Ovary (tissue), 9 donors: ENCODE data around the gene ABCA13. TPM values are rescaled to one million over a fixed set of nuclear protein-coding genes. Genes with fewer than 3 reads are reported as not detected.

Experiments
- DNase-seq, 5 donors: peaks; one replicate each; pipeline ENCODE4 v3.0.0-alpha.2; 2019 to 2020
- H3K27ac ChIP-seq, 2 donors: fragments of 200-600 bp; one replicate each; pipeline versions ENCODE4 v1.5.1 to v1.8.0; 2019 to 2022
- H3K27me3 ChIP-seq: fragments of 200-600 bp; one replicate; pipeline ENCODE4 v1.8.0; 2022
- H3K36me3 ChIP-seq: fragments of 200-600 bp; sonication (generic); one replicate; pipeline ENCODE4 v1.5.1; 2019
- H3K4me1 ChIP-seq: one replicate; pipeline ENCODE4 v1.8.1; 2013; ENCODE audit warnings: mild to moderate bottlenecking, moderate library complexity; ENCODE audit not compliant: insufficient read depth
- H3K4me3 ChIP-seq: fragments of 200-600 bp; sonication (generic); one replicate; pipeline ENCODE4 v1.5.1; 2017
- H3K9me3 ChIP-seq, 2 donors: fragments of 200-600 bp in 1 of 2; sonication (generic) in 1 of 2; one replicate each; pipeline versions ENCODE4 v1.5.1 to v1.8.1; 2013 to 2019; ENCODE audit warnings: mild to moderate bottlenecking in 1 of 2, moderate library complexity in 1 of 2
- EP300 ChIP-seq: sonication (generic); formaldehyde crosslinking; IDR thresholded peaks from one replicate; pipeline ENCODE4 v1.6.1; 2017; ENCODE audit warnings: antibody characterized with exemption
- POLR2A ChIP-seq: fragments of 450-650 bp; IDR thresholded peaks from one replicate; pipeline ENCODE4 v1.6.1; 2017; ENCODE audit warnings: antibody characterized with exemption, mild to moderate bottlenecking, moderate library complexity
- WGBS, 3 donors: extraction: QIAGEN DNeasy Blood & Tissue Kit in 1 of 3; methylation state at CpG; one replicate each; pipeline versions ENCODE4 v1.1.5 to v1.1.7; 2013 to 2017; 5-methylcytosine and 5-hydroxymethylcytosine counted together
- intact Hi-C, 4 donors: fragments of 100-400 bp; cut with DNase I; formaldehyde crosslinking; loops; one replicate each; pipeline versions ENCODE4 v1.11.0 to v1.15.1; 2022 to 2023
- polyA plus RNA-seq, 2 donors: library from polyadenylated mRNA; stranded (reverse); fragments of 200-250 nt in 1 of 2; fragments of 350-450 nt in 1 of 2; fragmentation: Illumina TruSeq in 1 of 2; extraction: RNeasy Lipid Tissue Mini Kit (QIAGEN cat#74804) in 1 of 2; gene quantifications; one replicate each; pipeline ENCODE4 v1.2.3, GENCODE V29; 2013 to 2014
- total RNA-seq, 7 donors: library from RNA; depleted of rRNA in 2 of 7; stranded (reverse); fragments of >200 nt in 2 of 7; fragmentation: NEBNext Ultra II Directional in 3 of 7; extraction: Animal tissue kit (Norgen Biotek cat#: 25700) in 3 of 7; gene quantifications; one replicate each; pipeline versions ENCODE4 v1.1.0 to v1.2.4, GENCODE V29; 2016 to 2023
- TF ChIP-seq, protein P1 (sequence below), 3 donors: fragments of 450-650 bp in 2 of 3; fragments of 200-600 bp in 1 of 3; IDR thresholded peaks; one replicate each; pipeline versions ENCODE4 v1.5.1 to v1.8.0; 2016 to 2022; ENCODE audit warnings: antibody characterized with exemption in 3 of 3, mild to moderate bottlenecking in 1 of 3
- donor health status: DM: no; HTN: no; CAD: no; lungs with moderate emphysema.
- donor health status: DM: no; HTN: no; CAD: no.
- donor health status: Bipolar disorder and iron deficiency.
- donor health status: DM: yes; HTN: yes; CAD: no.
- donor health status: DM: no; HTN: no; CAD: no.
- donor health status: DM: yes; HTN: yes; CAD: no.

ABCA13 gene
- total and polyA plus RNA-seq, 9 donors, result 0.02 to 4.1 (median 0.20) TPM

DNA sequence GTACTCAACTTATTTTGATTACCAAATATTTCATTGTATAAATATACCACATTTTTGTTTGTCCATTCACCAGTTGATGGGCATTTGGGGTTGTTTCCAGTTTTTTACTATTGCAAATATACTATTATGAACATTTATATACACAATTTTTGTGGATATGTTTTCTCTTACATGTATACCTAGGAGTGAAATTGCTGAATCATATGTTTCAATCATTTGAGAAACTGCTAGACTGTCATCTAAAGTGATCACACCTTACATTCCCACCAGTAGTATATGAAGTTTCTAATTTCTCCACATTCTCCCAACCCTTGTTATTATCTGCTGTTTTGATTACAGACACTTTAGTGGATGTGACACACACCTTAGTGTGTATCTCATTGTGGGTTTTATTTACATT lies 257.9 kb downstream of the ABCA13 start:
- DNase-seq, result no peak
- Histone ChIP-seq H3K27ac (no peak overlapping the region), H3K4me3 (no peak overlapping the region), H3K36me3 (no peaks in the 10 kb centered on the region), H3K27me3 (no peaks in the 10 kb centered on the region), H3K9me3 (no peaks in the 10 kb centered on the region), H3K4me1 (no peaks in the 10 kb centered on the region)
- TF ChIP-seq EP300 (no peak), POLR2A (no peak)
- TF ChIP-seq, protein P1, sequence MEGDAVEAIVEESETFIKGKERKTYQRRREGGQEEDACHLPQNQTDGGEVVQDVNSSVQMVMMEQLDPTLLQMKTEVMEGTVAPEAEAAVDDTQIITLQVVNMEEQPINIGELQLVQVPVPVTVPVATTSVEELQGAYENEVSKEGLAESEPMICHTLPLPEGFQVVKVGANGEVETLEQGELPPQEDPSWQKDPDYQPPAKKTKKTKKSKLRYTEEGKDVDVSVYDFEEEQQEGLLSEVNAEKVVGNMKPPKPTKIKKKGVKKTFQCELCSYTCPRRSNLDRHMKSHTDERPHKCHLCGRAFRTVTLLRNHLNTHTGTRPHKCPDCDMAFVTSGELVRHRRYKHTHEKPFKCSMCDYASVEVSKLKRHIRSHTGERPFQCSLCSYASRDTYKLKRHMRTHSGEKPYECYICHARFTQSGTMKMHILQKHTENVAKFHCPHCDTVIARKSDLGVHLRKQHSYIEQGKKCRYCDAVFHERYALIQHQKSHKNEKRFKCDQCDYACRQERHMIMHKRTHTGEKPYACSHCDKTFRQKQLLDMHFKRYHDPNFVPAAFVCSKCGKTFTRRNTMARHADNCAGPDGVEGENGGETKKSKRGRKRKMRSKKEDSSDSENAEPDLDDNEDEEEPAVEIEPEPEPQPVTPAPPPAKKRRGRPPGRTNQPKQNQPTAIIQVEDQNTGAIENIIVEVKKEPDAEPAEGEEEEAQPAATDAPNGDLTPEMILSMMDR (IDR thresholded peaks at IDR 0.05), result no peak
- intact Hi-C loops, result no loop called here

GRCh38 chr7:48438206-48438605 lies 266.9 kb downstream of the ABCA13 start:
- no peaks in the 10 kb centered on the region for H3K36me3 ChIP-seq
- H3K27ac ChIP-seq, result no peak overlapping the region
- no peaks in the 10 kb centered on the region for H3K4me1 ChIP-seq
- no peaks in the 10 kb centered on the region for H3K27me3 ChIP-seq
- intact Hi-C loops, result no loop called here
- no peaks in the 10 kb centered on the region for H3K9me3 ChIP-seq
- 5 to 31% (median 20%) methylated on average over 1 of the region's 1 CpG for WGBS, 3 donors
- TF ChIP-seq, protein P1 (IDR thresholded peaks at IDR 0.05), result no peak
- TF ChIP-seq EP300 (no peak), POLR2A (no peak)
- DNase-seq, result no peak
- H3K4me3 ChIP-seq, result no peak overlapping the region

DNA sequence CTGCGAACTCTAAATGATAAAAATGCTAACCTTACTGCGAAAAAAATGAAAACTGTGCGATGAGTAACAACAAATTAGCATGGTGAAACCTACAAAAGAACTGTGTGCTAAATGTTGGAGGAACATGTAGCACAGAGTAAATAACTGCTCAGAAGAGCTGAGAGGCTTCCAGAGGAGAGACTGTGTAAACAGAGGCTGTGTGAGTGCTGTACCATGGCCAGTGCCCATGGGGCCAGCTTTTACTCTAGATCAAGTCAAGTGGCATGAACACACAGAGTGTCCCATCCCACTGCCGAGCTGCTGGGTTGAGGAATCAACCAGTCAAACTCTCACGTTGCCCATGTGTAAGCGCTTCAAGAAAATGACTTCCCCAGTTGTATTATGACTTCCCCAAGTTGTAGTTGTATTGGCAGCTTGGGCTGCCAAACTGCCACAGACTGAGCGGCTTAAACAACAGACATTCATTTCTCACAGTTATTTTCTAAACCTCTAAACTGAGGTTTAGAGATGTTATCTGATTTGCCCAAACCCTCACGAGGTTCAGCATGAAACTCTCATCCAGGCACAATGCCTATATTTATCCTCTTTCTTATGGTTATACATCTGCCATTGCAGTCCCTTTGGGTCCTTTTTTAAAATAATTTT lies 270.7 kb downstream of the ABCA13 start:
- 82 to 86% (median 83%) methylated on average over 8 of the region's 8 CpGs for WGBS, 3 donors

GRCh38 chr7:48443051-48443450 lies 271.8 kb downstream of the ABCA13 start:
- Histone ChIP-seq H3K36me3 (no peaks in the 10 kb centered on the region), H3K27ac (no peak overlapping the region), H3K27me3 (no peaks in the 10 kb centered on the region), H3K4me1 (no peaks in the 10 kb centered on the region), H3K4me3 (no peak overlapping the region), H3K9me3 (no peaks in the 10 kb centered on the region)
- no peak for TF ChIP-seq EP300
- TF ChIP-seq, protein P1 (IDR thresholded peaks at IDR 0.05), result no peak
- TF ChIP-seq POLR2A, result no peak
- WGBS, 3 donors, result 84 to 90% (median 89%) methylated on average over 5 of the region's 5 CpGs
- intact Hi-C loops, result no loop called here
- DNase-seq, result no peak

More for the DNA sequence above, 270.7 kb downstream of the ABCA13 start:
- no peak for TF ChIP-seq POLR2A
- TF ChIP-seq, protein P1 (IDR thresholded peaks at IDR 0.05), result no peak
- no peak for TF ChIP-seq EP300
- H3K4me3 ChIP-seq, result no peak overlapping the region
- no peaks in the 10 kb centered on the region for H3K4me1 ChIP-seq
- no peaks in the 10 kb centered on the region for H3K36me3 ChIP-seq
- no peak overlapping the region for H3K27ac ChIP-seq
- H3K27me3 ChIP-seq, result no peaks in the 10 kb centered on the region
- no peak for DNase-seq
- H3K9me3 ChIP-seq, result no peaks in the 10 kb centered on the region
- intact Hi-C loops, result no loop called here
